CD4-positive, alpha-beta T cell treated with Interleukin-17A for 1 hour (primary cell): Measurements from ENCODE around the gene GRXCR1.

Experiments used
- DNase-seq: peaks from one replicate; pipeline ENCODE4 v3.0.0-alpha.2; 2020

GRXCR1 gene

DNA sequence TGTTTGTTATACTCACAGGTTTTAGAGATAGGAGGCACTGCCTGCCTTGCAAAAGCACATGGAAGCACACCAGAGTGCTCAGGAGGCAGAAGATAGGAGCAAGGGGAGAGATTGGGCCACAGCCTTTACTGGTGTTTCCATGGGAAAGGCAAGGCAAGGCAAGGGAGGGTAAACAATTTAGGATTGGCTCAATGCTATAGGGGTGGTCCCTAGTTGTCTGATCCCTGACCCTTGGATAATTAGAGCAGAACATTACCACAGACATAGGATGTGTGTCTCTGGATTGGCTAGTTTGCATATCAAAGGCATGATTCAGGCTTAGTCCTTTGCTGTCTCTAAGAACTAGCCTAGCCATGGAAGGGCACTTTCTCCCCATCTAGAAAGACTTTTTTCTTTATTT is 36.1 kb downstream of the GRXCR1 start:
- DNase-seq, result no peak

DNA sequence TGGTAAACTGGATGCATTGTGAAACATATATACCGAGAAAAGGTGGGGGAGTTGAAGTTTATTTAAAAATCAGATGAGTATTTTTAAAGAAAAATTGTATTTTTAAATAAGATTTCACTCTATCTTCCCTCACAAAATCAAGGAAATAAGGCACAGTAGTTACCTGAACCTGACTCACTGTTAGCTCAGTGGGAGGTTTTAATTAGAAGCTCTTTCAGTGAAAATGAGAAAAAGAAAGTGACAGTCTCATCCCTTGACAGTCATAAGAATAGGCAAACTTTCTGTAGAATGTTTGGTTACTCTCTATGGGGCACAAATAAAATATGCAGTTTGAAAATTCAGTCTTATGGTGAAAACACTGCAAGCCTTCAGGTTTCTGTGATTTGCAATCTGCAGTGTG is 49.7 kb downstream of the GRXCR1 start:
- no peak for DNase-seq

DNA sequence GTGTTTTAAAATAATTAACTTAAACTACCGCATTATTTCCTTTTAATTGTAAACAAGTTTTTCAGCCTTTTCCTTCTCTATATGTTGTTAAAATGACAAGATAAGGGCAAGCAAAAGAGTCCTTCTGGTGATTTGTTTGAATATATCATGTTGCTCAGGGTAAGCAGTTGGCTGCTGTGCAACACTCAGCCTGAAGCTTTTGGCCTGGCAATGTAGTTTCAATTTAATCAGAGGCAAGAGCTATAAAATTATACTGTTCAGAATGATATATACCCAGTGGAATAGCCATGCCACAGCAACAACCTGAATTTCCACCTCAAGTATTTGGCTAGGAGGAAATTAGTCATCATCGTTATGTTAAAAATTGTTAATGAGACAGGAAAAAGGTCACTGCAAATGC is 53.4 kb downstream of the GRXCR1 start:
- DNase-seq, result no peak

DNA sequence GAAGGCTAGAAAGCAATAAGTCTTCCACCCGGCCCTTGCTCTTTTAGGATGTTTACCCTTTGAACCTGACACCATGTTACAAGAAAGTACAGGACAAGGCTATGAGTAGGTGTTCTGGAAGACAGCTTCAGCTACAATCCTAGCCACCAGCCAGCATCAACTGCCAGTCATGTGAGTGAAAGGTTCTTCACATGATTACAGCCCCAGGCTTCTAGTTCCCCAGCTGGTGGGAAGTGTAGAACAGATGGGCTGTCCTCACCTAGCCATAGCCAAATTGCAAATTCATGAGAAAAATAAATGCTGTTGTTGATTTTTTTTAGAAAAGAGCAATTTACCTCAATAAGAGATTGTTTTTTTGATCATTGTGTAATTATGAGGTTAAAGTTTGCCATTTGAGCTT is 60.8 kb downstream of the GRXCR1 start:
- no peak for DNase-seq

DNA sequence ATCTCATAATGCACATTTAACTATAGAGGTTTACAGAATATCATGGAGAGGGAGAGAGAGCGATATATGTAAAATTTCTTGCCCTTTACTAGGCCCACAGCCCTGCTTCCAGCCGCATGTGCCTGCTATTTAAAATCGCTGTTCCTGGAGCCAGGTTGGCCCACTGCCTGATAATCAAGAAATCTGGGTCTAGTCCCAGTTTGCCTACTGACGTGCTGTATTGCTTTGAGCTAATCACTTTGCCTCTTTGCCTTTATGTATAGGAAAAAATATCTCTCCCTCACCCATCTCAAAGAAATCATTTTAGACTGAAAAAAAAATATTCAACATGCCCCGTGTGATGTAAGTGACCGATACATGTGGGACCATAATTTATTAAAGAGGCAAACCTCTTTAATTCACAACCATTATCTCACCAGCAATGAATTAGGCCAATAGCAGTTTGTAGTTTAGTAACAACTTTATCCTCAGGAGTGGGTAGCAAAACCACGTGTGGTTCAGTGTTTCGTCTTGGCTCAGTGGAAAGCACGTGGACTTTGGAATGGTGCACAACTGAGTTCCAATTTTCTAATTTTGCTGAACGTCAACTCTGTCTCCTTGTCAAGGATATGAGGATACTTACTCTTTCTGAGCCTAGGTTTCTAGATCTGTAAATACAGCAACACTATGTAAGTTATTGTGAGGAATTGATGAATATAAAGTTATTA is 62.6 kb downstream of the GRXCR1 start:
- no peak for DNase-seq

DNA sequence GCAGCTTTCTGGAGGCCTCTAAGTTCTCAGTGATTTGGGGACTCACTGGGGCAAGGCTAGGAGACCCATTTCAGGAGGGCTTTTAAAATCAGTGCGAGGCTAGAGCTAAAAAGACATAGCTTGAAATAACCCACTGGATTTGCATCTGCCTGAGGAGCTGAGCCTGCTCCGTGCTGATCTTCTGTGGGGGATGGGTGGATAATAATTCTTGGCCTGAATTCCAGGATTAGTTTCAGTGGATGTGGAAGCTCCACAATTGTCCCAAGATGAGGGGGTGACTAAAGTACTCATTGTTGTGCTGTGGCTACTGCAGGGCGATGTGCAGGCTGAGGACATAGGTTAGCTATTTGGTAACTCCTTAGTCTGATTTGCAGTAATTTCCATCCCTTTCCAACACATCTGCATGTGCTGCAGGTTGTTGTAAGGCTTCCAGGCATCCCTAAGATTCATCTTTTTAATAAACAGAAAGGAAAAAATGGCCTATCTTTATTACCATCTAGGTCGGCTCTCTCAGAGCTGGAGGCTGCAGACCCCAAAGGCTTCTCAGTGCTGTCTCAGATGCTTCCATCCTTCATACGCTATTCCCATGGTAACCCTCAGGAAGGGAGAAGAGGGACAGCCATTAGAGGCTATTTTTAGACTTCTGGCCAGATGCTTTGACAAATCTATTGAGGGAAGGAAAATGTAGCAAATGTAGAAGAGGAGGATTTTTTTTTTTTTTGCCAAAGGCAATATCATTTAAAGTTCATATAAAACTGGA is 63.4 kb downstream of the GRXCR1 start:
- no peak for DNase-seq

DNA sequence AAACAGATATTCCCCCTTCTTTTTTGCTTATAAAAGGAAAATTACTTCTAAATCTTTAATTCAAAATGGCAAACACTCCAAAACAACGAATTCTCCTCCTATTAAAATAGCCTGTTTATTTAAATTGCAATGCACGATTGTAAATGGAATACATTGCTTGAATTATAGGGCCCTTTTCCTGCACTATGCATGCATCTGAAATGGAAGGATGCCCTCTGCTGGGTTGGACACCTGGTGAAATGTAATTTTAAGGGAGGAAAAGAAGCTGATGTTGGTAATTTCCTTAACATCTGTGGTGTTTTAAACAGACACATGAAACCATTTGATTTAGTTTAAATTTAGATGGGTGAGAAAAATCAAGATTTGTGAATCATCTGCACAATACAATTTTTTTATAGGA is 72.8 kb downstream of the GRXCR1 start:
- DNase-seq, result no peak

DNA sequence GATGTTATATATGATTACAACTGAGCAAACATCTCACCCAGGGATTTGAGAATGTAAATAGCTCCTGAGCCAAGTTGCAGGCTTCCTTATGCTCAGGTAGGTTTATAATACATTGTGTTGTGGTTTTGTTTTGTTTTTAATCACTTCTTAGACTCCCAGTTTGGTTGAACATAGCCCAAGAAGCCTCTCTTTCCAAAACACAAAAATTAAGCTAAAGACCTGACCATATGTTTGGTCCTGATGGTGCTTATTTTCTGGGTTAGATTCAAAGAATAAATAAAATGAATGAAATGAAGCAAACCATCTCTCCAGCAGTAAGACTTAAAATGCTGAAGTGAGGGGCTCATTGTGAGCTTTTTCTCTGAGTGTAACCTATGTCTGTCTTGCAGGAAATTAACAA is 93.5 kb downstream of the GRXCR1 start:
- DNase-seq, result no peak

DNA sequence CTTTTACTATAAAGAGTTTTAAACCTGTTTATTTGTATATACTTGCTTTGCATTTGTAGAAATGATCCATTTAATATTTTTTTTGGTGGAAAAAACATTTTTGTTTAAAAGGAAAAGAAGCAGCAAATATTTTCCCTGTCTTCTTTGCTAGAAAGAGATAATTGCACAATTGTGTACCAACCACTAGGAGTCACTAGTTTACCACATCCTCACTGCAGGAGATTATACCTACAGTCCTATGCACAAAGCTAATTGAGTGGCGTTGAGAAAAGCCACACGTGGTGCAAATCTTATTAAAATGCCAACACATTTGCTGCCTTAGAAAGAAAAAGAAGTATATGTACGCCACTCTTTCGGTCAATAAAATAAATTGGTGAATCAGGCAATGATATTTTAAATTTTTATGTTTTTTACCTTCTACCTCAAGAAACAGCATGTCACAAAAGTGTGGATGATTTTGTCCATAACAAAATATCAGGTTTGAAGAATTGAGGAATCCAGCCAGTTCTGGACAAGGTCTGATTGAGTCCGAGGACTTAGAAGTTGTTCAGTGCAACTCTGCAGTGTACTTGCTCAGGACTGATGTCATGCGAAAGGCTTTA is 102.9 kb downstream of the GRXCR1 start:
- DNase-seq, result no peak

DNA sequence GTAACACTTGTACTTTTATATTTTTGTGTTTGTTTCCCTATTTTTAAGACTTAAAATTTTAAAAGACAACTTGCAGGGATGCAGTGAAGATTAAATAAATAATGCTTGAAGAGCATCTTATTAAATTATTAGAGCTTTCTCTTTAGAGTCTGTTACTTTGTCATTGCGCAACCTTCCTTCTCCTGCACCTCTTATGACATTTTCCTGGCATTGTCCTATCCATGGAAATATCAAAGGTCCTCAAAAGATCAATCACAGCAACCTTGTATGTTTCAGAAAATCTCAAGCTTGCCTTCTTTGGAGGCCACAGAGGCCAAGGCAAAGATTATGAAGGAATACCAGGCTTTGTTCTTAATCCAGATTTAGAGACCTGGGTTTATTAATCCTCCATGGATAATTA is 116.3 kb downstream of the GRXCR1 start:
- DNase-seq, result no peak

DNA sequence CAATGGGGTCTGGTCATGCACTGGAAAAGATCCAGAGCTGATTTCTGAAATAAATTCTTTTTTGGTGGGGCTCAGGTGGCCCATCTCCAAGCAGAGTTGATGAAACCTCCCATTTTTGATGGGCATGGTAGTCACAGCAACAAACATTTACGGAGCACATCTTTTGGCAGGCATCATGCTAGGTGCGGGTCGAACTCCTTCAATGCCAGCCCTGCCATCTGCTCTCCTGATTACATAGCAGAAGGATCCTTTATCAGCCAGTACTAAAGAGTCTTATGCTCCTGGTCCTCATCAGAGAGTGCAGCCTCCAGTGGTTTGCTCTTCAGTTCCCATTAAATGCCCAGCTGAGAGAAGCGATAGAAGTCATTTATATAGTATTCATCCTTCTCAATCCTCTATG is 121.7 kb downstream of the GRXCR1 start:
- no peak for DNase-seq

DNA sequence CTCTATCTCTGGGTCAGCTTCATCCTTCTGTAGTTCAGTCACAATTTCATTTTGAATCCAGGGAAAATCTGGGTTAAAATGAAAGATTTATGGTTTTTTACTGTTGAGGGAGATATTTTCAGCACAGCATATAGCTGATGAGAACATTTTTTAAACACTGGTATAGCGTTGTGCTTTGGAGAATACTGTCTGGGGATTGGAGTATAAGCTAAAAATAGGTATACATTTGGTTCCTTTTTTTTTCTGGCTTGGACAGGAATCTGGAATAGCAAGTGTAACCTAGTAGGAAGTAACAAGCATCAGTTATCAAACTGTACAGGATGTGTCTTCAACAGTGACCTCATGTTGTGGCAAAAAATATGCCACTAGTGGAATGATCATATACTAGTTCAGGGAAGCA is 149.1 kb downstream of the GRXCR1 start:
- no peak for DNase-seq

DNA sequence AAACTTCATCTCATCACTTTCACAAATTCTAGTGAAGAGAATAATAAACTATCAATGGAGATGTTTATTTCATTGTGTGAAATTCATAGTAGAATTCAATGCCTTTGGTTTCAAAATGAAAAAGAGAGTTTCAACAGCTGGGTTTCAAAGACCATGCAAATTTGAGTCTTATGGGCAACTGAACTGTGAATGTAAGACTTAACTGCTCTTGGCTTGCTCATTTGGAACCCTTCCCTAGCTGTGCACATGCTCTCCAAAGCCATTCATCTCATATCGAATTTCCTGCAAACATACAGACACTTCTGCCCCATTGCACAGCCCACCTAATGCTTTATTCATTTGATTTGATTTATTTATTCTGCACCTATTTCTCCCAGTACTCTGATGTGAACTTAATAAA is 154.5 kb downstream of the GRXCR1 start:
- DNase-seq, result no peak

DNA sequence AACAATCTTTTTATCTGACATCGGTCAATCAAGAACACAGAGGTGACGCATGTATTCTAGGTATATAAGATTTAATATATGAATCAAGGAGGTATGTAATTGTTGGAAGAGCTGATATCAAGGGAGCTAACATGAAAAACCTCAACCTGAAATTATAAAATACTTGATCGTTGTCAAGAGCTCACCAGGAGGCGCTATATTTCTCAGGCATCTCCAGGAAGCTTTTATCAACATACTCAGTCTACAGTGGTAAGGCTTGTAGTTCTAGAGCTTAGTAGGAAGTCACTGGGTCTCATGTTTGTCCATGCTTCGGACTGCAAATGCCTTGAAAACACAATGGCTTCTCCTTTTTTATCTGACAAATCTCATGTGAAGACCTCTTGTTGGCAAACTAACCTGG is 156.1 kb downstream of the GRXCR1 start:
- DNase-seq, result no peak

DNA sequence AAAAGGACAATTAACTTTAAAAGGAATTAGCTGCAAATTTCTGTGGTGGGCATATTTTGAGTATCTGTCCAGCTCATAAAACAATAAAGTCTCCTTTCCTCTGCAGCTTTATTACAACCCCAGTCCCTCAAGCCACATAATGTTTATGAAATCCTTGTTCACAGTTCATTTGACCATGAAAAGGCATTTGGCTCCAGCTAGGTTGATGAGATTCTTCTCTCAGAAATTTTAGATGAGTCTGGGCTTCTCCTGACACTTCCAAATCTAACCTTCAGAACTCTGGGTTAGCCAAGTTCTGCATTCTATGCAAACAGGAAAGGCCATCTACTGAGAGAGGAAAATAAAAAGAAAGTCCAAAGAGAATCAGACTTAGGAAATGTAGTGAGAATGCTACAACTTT is 156.8 kb downstream of the GRXCR1 start:
- DNase-seq, result no peak

DNA sequence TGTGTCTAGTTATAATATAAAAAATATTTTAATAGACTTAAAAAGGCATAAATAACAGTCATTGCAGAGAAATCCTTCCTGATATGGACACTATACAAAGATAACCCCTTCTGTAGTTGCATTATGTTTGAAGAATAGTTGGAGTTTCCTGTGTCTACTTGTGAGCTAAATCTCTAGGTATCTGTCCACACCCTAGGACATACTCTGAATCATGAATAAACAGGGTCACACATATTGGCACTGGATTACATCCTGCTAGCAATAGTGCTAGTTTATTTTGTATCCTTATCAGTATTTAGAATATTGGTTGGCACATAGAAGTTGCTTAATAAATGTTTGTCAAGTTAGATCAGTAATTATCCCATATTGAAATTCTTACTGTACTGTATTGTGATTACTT is 173.9 kb downstream of the GRXCR1 start:
- no peak for DNase-seq

DNA sequence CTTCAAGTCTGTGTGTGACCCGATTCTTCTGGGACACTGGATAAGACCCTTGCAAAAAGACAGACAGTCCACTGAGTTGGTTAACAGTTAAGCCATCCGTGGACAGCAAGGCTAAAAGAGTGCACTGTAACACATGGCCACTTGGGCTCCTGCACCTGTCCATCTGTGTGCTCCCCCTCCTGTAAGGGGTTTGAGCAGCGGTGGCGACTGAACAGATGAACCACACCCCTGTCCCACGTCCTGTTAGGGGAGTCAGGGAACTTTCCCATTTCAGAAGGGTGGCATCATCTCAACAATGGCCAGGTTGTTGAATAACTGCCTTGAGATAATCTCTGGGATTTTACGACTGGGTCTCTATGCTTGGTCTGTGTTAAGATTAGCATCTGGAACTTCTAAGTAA is 178.6 kb downstream of the GRXCR1 start:
- DNase-seq, result no peak
